ENCODE data around the gene CLINT1.

DNA sequence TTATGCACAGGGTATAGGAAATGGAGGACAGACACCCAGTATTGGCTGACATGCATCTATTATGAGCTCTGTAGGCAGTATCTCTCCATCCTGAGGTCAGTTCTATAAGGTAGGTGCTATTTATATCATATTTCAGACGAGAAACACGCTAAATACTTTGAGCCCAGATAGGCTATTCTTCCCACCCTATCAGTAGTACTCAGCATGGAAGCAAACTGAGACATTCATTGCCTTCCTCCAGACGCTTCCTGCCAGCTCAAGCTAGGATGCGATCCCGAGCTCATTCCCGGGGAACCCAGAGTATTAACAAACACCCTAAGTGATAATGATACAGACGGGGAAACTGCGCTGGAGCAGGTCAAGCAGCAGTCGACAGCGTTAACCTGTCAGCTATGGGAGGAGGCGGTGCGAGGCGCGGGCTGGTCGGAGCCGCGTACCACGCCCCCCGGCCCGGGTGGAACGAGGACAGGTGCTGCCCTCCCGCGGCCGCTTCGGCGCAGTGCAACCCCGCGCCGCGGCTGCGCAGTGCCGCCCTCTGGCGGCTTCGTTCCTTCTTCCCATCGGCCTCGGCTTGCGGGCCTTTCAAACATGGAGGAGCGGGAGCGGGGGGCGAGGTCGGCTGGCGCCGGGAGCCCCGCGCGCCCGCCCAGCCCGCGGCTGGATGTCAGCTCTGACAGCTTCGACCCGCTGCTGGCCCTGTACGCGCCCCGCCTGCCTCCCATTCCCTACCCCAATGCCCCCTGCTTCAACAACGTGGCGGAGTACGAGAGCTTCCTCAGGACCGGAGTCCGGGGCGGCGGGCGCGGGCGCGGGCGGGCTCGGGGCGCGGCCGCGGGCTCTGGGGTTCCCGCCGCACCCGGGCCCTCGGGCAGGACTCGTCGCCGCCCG, 115.5 kb downstream of the CLINT1 start, which contains the start of gene LSM11:
- no peak for TF ChIP-seq EP300 (IDR thresholded peaks at IDR 0.05)
- peak; percentile 48 to 65 for TF ChIP-seq POLR2A (IDR thresholded peaks at IDR 0.05)
- TF ChIP-seq, protein P1, sequence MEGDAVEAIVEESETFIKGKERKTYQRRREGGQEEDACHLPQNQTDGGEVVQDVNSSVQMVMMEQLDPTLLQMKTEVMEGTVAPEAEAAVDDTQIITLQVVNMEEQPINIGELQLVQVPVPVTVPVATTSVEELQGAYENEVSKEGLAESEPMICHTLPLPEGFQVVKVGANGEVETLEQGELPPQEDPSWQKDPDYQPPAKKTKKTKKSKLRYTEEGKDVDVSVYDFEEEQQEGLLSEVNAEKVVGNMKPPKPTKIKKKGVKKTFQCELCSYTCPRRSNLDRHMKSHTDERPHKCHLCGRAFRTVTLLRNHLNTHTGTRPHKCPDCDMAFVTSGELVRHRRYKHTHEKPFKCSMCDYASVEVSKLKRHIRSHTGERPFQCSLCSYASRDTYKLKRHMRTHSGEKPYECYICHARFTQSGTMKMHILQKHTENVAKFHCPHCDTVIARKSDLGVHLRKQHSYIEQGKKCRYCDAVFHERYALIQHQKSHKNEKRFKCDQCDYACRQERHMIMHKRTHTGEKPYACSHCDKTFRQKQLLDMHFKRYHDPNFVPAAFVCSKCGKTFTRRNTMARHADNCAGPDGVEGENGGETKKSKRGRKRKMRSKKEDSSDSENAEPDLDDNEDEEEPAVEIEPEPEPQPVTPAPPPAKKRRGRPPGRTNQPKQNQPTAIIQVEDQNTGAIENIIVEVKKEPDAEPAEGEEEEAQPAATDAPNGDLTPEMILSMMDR (IDR thresholded peaks at IDR 0.05) = peak; percentile 98 to 100 (median 99)
